GM18499 (cell line): ENCODE measurements around the gene SYT1.

ENCODE experiments used
- ATAC-seq: cut with Tn5 transposase; IDR thresholded peaks from one replicate; pipeline ENCODE4 v1.9.1; 2021; ENCODE audit warnings: moderate number of reproducible peaks; ENCODE audit not compliant: insufficient read depth, unreplicated experiment

The SYT1 gene

GRCh38 chr12:79266343-79267144 lies 402.0 kb downstream of the SYT1 start:
- no peak for ATAC-seq

DNA sequence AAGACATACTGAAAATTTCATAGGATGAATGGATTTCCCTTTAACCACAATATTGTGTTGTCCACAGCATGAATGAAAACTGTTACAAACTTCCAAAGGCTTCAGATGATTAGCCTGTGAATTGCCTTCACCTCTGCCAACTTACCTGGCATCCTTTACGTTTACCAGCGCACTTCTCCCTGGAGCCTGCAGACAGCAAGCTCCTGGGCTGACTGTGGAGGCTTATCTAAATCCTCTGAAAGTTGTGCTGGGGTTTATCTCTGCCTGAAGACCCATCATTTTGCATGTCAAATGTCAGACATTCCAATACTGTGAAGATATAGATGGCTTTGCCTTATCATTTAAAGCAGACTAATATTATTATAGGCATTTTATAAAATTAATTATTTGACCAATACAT lies 403.0 kb downstream of the SYT1 start:
- no peak for ATAC-seq

- no peak for ATAC-seq
Measured at GRCh38 chr12:79274501-79275064, 410.0 kb downstream of the SYT1 start.

- no peak for ATAC-seq
Measured at GRCh38 chr12:79275631-79276030, 411.1 kb downstream of the SYT1 start.

DNA sequence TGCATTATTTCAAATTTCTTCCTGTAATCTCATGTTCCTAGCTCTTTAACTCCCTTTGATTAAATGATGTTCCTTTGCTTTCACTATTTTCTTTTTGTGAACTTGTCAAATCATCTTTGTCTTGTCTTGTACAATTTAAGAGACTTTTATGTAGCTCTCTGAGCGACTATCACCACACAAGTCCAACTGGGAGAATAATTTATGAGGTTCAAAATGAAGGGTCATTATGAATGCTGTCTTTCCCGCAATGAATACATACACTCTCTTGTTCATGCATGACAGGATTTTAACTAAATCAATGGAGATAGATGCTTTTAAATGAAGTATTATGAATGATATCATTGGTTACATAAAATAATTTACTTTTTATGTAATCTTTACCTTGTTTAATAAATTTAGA lies 418.8 kb downstream of the SYT1 start:
- no peak for ATAC-seq

GRCh38 chr12:79288911-79289310 lies 424.3 kb downstream of the SYT1 start:
- no peak for ATAC-seq

DNA sequence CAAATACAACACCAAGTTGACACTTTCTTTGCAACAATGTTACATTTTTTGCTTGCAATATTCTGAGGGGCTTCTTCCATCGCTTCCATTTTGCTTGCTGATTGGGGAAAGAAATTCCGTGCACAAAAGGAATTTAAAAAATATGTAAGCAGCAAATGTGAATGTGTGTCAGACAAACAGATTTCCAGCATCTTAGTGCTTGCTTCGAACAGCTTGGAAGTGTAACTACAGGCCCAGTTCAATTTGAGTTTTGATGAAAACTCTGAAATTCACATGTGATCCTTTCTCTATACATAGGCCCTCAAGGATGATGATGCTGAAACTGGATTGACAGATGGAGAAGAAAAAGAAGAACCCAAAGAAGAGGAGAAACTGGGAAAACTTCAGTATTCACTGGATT lies 427.1 kb downstream of the SYT1 start:
- no peak for ATAC-seq

- no peak for ATAC-seq
Measured at GRCh38 chr12:79294590-79294989, 430.0 kb downstream of the SYT1 start.

DNA sequence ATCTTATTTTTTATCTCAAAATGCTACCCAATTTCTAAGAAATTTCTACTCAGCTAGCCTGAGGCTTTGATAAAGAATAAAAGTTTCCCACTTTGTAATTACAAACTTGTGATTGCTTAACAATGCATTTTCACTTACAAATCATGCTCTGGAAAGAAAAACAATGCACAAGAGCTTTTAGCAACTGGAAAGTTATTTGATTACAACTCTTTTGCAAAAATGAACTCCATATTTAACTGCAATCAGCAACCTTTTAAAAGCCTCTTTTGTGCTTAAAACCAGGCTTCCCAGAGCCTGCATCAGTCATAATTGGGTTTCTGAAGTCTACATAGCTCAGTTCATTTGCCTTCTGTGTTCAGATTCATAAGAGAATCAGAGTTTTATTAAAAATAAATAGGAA lies 431.0 kb downstream of the SYT1 start:
- ATAC-seq, result no peak

DNA sequence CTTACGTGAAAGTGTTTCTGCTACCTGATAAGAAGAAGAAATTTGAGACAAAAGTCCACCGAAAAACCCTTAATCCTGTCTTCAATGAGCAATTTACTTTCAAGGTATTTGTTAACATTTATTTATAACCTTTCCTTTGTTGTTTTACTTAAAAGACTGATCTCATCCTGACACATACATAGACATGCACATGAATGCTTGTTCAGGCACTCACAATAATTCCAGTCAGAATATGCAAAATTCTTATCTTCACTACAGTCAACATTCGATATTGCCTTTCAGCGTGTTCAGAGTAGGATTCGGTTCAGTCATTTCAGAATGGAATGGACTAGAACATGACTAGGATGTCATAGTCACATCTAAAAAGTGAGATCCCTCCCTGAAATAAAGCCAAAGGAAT lies 431.6 kb downstream of the SYT1 start:
- no peak for ATAC-seq

DNA sequence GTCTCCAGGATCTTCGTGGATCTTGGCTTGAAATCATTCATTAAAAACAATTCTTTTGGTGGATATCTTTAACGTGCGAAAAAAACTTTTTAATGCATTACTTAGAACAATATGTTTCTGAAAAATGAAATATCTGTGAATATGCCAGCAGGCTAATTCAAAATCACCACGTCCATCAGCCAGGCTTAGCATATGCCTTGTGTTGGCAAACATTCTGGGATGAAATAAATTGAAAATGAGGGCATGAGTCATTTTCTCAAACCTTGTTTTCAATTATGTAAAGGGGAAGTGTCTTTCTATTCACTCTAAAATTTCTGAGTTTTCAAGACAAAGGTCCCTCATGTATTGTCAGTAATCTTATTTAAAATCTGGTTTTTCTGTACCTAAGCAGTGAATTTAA lies 432.3 kb downstream of the SYT1 start:
- no peak for ATAC-seq

- ATAC-seq, result no peak
Measured at GRCh38 chr12:79298506-79298905, 433.9 kb downstream of the SYT1 start.

- ATAC-seq, result no peak
Measured at GRCh38 chr12:79299447-79300198, 435.0 kb downstream of the SYT1 start.

DNA sequence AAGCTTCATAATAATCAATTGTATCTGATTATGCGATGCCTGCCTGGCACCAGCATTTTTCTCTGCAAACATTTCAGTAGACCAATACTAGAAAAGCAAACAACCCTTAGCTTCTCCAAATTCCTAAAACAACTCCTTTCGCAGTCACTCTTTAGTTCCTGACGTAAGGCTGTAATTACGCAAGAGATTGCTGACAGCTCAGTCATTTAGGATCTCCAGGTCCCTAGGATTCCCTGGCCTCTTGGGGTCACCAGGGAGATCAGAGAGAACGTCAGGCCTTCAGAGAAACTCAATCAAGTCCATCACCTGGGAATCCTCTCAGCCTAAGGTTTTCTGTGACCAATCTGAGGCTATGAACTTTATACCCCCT lies 435.6 kb downstream of the SYT1 start:
- no peak for ATAC-seq

GRCh38 chr12:79301181-79301580 lies 436.6 kb downstream of the SYT1 start:
- ATAC-seq, result no peak

- ATAC-seq, result no peak
Measured at GRCh38 chr12:79302162-79302814, 437.7 kb downstream of the SYT1 start.

GRCh38 chr12:79307340-79307739 lies 442.8 kb downstream of the SYT1 start:
- no peak for ATAC-seq

- ATAC-seq, result no peak
Measured at GRCh38 chr12:79309039-79309438, 444.5 kb downstream of the SYT1 start.

DNA sequence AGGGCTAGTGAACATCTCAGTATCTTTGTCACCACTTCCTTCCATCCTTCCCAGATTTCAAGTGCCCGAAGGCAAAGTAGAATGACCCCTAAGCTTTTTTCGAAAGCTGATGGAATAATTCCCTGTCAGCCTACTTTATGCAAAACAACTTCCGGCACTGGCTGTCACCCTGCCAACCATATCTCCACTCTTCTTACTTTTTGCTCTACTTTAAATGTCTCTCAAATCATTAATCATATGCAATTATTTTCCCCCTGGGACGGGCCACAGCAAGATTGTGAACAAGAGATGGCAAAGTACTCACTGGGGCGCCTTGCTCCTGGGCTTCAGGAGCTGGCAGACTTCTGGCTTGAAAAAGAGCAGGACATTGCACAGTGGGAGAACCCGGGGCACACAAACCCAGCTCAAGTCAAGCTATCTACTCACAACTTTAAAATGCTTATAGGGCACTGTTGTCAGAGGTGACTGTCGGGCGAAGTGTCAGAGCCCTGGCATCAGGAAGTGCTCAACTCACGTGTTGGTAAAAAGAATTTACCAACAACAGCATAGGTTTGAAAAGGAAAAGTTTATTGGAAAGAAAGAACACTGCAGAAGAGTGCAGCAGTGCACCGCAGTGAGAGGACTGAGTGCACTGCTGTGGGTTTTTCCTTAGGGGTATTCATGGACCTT lies 452.7 kb downstream of the SYT1 start:
- ATAC-seq, result no peak

GRCh38 chr12:79322905-79323304 lies 458.3 kb downstream of the SYT1 start:
- no peak for ATAC-seq
